ENCODE results near the gene CACNA1S. TPM values are rescaled to one million over a fixed set of nuclear protein-coding genes. Genes with fewer than 3 reads are reported as not detected.

Gene CACNA1S
- total RNA-seq, 1 experiment from 2014 or later = not detected

DNA sequence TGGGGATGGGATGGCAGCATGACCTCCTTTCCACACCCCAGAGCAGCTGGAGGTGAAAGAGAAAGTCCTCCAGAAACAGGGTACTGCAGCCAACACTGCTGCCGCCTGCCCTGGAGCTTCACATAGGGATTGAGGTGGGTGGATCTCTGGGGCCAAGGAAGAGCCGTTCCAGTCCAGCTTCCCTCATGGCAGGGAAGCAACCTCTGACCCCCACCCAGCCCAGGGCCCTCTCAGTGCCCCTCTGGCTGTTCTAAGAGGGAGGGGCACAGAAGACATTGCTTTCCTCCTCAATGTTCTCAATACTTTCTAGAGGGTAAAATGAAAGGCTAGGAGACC, 94.4 kb downstream of the CACNA1S start:
- Histone ChIP-seq H3K27me3 (replicated peaks; ENCODE audit: insufficient read depth, low read depth, low read length, poor library complexity) (peaks cover 7% of the 10 kb centered on the region), H3K36me3 (ENCODE audit: insufficient read depth, low read length, poor library complexity, severe bottlenecking) (no peaks in the 10 kb centered on the region), H3K27ac (ENCODE audit: low read depth, low read length, poor library complexity, severe bottlenecking) (no peak overlapping the region), H3K9me3 (ENCODE audit: low read depth, low read length, poor library complexity, severe bottlenecking) (no peaks in the 10 kb centered on the region), H3K4me1 (ENCODE audit: insufficient read depth, low read length, poor library complexity, severe bottlenecking) (peaks cover 28% of the 10 kb centered on the region), H3K4me3 (ENCODE audit: low read depth, low read length, poor library complexity, severe bottlenecking) (no peak overlapping the region)
- CTCF ChIA-PET = interaction anchor here (1.2 kb wide), 1 partner anchor 38 kb away, joined by 3 read pairs; no protein-coding TSS in a partner anchor
- intact Hi-C loops (cut with micrococcal nuclease; ENCODE audit: unreplicated experiment) = no loop called here
- no TSS peak for BruUV-seq (replicated peaks)
- no peak for DNase-seq (ENCODE audit: low spot score)
- TF ChIP-seq, protein P1, sequence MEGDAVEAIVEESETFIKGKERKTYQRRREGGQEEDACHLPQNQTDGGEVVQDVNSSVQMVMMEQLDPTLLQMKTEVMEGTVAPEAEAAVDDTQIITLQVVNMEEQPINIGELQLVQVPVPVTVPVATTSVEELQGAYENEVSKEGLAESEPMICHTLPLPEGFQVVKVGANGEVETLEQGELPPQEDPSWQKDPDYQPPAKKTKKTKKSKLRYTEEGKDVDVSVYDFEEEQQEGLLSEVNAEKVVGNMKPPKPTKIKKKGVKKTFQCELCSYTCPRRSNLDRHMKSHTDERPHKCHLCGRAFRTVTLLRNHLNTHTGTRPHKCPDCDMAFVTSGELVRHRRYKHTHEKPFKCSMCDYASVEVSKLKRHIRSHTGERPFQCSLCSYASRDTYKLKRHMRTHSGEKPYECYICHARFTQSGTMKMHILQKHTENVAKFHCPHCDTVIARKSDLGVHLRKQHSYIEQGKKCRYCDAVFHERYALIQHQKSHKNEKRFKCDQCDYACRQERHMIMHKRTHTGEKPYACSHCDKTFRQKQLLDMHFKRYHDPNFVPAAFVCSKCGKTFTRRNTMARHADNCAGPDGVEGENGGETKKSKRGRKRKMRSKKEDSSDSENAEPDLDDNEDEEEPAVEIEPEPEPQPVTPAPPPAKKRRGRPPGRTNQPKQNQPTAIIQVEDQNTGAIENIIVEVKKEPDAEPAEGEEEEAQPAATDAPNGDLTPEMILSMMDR (conservative IDR thresholded peaks at IDR 0.05; ENCODE audit: low read depth, low read length) = no peak
- no peak for TF ChIP-seq EZH2 (IDR thresholded peaks at IDR 0.05; ENCODE audit: borderline replicate concordance, low read depth, low read length, poor library complexity, severe bottlenecking)
- POLR2A ChIA-PET (ENCODE audit: low non-redundant PET) = no interaction called here

DNA sequence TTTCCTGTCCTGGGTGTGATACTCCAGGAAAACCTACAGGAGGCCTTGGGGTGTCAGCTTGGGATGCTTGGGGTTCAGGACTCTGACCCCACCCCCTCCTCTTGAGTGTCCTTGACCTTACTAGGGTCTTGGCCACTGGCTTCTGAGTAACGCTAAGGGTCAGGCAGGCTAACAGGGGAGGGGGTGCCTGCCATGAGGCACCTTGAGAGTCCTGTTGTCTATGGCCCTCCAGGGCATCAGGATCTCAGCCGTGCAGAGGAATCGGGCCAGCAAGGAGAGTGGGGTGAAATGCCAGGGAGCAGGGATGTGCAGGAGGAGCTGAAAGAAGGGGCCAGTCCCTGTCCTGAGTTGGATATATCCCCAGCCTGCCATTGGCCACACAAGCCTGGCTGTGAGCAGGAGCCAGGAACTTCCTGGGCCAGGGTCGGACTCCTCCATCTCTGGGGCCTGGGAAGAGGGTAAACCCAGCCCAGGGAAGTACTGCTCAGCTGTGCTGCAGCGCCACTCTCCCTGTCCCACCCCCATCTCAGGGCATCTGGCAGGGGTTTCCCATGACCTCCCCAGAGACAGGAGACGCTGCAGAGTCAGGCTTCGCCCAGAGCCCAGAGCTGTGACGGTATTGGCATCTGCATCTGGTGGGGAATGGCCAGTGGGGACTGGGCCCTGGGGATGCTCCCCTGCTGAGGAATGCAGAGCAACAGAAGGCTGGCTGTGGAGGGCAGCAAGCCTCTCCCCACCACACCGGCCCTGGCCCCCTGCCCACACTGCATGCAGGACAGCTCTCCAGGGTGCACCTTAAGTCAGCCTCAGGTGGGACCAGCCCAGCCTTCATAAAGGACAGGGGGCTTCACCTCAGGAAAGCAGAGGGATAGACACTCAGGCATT, 95.0 kb downstream of the CACNA1S start:
- BruUV-seq (replicated peaks) = no TSS peak
- no peak overlapping the region for H3K27ac ChIP-seq (ENCODE audit: low read depth, low read length, poor library complexity, severe bottlenecking)
- intact Hi-C loops (cut with micrococcal nuclease; ENCODE audit: unreplicated experiment) = no loop called here
- H3K4me1 ChIP-seq (ENCODE audit: insufficient read depth, low read length, poor library complexity, severe bottlenecking) = peaks cover 25% of the 10 kb centered on the region
- H3K27me3 ChIP-seq (replicated peaks; ENCODE audit: insufficient read depth, low read depth, low read length, poor library complexity) = peaks cover 1% of the 10 kb centered on the region
- H3K36me3 ChIP-seq (ENCODE audit: insufficient read depth, low read length, poor library complexity, severe bottlenecking) = no peaks in the 10 kb centered on the region
- no peak for DNase-seq (ENCODE audit: low spot score)
- no peak overlapping the region for H3K4me3 ChIP-seq (ENCODE audit: low read depth, low read length, poor library complexity, severe bottlenecking)
- CTCF ChIA-PET = interaction anchor here (0.6 kb wide), 1 partner anchor 920 kb away, joined by 3 read pairs; no protein-coding TSS in a partner anchor
- H3K9me3 ChIP-seq (ENCODE audit: low read depth, low read length, poor library complexity, severe bottlenecking) = no peaks in the 10 kb centered on the region
- no peak for TF ChIP-seq EZH2 (IDR thresholded peaks at IDR 0.05; ENCODE audit: borderline replicate concordance, low read depth, low read length, poor library complexity, severe bottlenecking)
- TF ChIP-seq, protein P1 (conservative IDR thresholded peaks at IDR 0.05; ENCODE audit: low read depth, low read length) = no peak
- POLR2A ChIA-PET (ENCODE audit: low non-redundant PET) = no interaction called here

DNA sequence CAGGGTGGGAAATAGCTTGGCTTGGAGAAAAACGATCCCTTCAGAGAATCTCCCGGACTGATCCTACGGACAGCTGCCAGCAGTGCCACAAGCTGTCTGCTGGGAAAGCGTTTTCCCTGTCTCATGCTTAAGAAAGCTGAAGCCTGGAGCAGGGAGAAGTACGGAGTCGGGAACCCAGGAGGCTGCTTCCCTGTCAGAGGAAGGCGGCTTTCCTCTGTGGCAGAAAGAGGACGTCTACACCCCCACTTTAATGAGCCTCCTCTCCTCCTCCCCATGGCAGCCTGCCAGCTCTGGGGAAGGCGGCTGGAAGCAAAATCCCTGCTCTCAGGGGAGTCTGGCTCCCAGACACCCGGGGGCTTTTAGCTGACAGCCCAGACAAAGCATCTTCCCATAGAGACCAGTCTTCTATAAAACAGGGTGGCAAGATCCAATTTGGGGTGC, 96.0 kb downstream of the CACNA1S start:
- peak; percentile 87 for DNase-seq (ENCODE audit: low spot score)
- POLR2A ChIA-PET (ENCODE audit: low non-redundant PET) = no interaction called here
- TF ChIP-seq EZH2 (IDR thresholded peaks at IDR 0.05; ENCODE audit: borderline replicate concordance, low read depth, low read length, poor library complexity, severe bottlenecking) = no peak
- TF ChIP-seq, protein P1 (conservative IDR thresholded peaks at IDR 0.05; ENCODE audit: low read depth, low read length) = no peak
- Histone ChIP-seq H3K36me3 (ENCODE audit: insufficient read depth, low read length, poor library complexity, severe bottlenecking) (no peaks in the 10 kb centered on the region), H3K4me1 (ENCODE audit: insufficient read depth, low read length, poor library complexity, severe bottlenecking) (peaks cover 25% of the 10 kb centered on the region), H3K9me3 (ENCODE audit: low read depth, low read length, poor library complexity, severe bottlenecking) (no peaks in the 10 kb centered on the region), H3K27me3 (replicated peaks; ENCODE audit: insufficient read depth, low read depth, low read length, poor library complexity) (no peaks in the 10 kb centered on the region), H3K4me3 (ENCODE audit: low read depth, low read length, poor library complexity, severe bottlenecking) (peak overlapping the region; percentile 7), H3K27ac (ENCODE audit: low read depth, low read length, poor library complexity, severe bottlenecking) (no peak overlapping the region)
- no TSS peak for BruUV-seq (replicated peaks)
- intact Hi-C loops (cut with micrococcal nuclease; ENCODE audit: unreplicated experiment) = no loop called here
- CTCF ChIA-PET = interaction anchor here (0.6 to 1.6 kb wide), 3 partner anchors 37 to 921 kb away, joined by 3 to 8 read pairs (median 4); no protein-coding TSS in a partner anchor

All from A673 (cell line).